Limb (tissue), 2 donors: Measurements from ENCODE around the gene PEBP1.

Experiments
- DNase-seq, 2 donors: peaks; one replicate each; pipeline ENCODE4 v3.0.0-alpha.2; 2016; ENCODE audit errors: extremely low spot score in 2 of 2

PEBP1 gene

DNA sequence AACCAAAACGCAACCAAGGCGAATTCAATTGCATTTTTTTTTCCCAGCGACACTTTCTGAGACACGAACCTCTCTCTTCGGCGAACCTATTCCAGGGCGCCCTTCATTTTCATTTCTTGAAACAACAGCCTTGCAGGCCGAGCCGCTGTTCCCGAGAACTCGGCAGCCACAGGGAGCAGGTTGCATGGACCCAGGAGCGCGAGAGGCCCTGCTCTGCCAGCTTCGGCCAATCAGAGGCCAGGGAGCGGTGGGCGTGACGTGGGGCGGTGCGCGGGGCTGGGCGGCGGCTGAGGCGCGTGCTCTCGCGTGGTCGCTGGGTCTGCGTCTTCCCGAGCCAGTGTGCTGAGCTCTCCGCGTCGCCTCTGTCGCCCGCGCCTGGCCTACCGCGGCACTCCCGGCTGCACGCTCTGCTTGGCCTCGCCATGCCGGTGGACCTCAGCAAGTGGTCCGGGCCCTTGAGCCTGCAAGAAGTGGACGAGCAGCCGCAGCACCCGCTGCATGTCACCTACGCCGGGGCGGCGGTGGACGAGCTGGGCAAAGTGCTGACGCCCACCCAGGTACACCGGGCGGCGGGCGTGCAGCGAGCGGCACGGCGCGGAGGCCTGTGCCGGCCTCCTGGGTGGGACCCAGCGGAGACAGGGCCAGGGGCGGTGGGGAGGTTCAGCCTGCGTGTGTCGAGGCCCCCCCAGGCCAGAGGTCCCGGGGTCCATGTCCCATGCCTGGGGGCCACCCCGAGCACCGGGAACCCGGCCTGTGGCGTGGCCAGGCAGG lies at the start of gene PEBP1:
PEBP1 (plus strand) TSS at position 337 of the 771 bp plus-strand sequence; CDS start at position 423, 86 bp downstream.
- peak; percentile 93 to 95 for DNase-seq

DNA sequence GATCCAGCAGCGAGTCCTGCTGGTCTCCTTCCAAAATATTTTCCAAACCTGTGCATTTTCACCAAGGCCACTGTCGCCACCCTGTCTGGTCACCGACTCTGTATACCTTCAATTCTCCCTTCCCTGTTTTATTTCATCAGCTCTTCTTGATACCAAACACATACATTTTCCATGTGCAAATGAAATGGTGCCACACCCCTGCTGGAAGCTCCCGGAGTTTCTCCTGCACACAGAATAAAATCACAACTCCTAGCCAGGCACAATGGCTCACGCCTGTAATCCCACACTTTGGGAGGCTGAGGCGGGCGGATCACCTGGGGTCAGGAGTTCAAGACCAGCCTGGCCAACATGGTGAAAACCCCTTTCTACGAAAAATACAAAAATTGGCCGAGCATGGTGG lies 46.1 kb upstream of the PEBP1 start:
- no peak for DNase-seq

DNA sequence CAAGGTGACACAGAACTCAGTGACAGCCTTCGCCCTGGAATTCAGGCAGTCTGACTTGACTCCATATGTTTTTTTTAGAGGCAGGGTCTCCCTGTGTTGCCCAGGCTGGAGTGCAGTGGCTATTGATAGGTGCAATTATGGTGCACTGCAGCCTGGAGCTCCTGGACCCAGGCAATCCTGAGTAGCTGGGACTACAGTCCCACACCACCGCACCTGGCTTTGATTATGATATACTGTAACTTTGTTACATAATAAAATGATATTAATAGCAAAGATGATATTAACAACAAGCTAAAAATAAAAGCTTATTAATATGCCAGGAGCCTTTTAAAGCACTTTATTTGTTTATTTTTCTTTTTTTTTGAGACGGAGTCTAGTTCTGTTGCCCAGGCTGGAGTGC lies 41.9 kb upstream of the PEBP1 start:
- no peak for DNase-seq

DNA sequence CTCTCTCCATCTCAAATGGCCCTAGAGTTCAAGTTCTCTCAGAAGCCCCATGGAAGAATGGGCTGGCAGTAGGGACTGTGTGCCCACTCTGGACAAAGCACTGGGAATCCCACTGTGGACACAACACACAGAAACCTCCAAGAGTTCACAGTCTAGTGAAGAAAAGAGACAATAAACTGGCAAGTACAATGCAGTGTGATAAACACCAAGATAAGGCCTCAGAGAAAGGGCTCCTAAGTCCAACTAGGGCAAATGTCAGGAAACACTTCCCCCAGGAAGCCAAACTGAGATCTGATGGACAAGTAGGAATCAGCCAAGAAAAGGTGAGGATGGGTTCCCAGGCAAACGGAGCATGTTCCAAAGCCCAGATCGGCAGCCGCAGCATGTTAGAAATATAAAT lies 37.5 kb upstream of the PEBP1 start:
- DNase-seq = no peak

DNA sequence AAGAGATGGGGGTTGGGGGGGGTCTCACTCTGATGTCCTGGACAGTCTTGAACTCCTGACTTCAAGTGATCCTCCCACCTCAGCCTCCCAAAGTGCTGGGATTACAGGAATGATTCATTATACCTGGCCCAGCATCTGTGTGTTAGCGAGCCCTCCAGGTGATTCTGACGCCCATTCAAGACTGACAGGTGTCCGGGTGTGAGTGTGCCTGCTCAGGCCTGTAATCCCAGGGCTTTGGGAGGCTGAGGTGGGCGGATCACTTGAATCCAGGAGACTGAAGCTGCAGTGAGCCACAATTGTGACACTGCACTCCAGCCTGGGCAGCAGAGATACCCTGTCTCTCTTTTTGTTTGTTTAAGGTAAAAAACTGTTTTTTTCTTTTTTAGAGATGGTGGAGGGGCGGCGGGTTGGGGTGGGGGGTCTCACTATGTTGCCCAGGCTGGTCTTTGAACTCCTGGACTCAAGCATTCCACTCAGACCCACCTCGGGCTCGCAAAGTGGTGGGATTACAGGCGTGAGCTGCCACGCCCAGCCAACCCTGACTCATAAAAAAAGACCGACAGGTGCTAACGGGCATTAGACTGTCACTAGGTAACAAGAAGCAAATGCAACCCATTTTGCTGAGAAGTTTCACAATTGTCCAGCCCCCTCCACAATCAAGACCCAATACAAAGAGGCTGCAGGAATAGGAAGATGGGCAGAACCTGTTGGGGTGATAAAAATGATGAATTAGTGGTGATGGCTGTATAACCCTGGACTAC lies 36.8 kb upstream of the PEBP1 start:
- no peak for DNase-seq

DNA sequence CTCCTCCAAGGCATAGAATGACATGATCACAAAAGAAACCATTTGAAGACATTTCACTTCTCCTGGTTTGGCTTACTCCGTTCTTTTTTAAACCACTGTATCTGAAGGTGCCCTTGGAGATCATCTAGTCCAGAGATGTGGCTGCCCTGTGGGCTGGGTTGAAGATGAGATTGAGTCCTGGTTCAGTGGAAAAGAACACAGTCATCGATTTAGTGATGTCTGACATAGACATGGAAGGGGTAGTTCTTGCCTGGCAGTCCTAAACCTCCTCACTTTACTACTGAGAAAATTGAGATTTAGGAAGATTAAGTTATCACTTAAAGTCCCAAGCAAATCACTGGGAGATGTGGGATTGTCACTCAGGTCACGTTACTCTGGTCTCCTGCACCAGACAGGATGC lies 34.9 kb upstream of the PEBP1 start:
- no peak for DNase-seq

DNA sequence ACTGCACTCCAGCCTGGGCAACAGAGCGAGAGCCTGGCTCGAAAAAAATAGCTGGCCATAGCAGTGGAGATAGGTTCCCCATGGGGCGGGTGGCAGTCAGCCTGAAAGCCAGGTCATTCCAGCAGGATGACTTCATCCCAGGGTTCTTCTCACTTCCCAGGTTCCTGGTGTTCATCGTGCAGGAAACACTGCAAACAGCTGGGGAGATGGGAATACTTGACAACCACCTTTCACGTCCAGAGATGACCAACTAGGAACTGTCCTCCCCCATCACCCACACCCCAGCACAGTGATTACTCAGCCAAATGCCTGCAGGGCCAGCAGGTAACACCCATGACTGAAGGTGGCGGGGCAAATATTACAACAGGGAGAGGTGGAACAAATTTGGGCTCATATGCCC lies 33.9 kb upstream of the PEBP1 start:
- DNase-seq = no peak

DNA sequence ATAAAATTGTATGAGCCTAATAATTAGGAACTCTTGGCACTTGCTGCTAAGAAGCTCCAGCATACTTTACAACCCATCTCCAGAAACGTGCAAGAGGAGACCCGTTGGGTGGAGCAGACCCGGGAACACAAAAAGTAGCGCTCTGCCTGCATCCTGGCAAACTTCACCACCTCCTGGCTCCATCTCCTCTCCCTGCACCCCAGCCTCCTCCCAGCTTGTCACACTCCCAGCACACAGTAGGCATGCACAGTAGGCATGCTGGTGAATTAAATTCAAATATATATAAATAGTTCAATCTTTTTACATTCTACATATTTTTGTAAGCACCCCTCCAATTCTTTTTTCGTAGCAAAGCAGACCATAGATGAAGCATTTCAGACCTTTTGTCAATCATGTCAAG lies 33.3 kb upstream of the PEBP1 start:
- DNase-seq = no peak

DNA sequence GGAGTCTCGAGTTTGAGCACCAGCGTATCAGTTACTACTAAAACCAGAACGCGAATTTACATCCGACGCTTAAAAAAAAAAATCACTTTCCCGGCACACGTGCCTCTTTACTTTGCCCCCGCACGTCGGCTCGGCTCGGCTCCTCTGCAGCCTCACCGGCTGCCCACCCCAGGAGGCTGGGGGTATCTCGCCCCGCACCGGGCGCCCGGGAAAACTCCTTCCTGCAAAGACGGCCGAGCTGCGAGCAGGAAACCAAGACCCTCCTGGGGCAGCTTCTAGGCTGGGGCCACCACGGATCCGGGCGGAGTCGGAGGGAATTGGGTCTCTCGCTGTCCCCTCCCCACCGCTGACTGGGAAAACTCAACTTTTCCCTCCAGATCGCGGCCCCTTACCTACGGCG lies 32.7 kb upstream of the PEBP1 start:
- DNase-seq = peak in 1 of 2 donors; percentile 11

DNA sequence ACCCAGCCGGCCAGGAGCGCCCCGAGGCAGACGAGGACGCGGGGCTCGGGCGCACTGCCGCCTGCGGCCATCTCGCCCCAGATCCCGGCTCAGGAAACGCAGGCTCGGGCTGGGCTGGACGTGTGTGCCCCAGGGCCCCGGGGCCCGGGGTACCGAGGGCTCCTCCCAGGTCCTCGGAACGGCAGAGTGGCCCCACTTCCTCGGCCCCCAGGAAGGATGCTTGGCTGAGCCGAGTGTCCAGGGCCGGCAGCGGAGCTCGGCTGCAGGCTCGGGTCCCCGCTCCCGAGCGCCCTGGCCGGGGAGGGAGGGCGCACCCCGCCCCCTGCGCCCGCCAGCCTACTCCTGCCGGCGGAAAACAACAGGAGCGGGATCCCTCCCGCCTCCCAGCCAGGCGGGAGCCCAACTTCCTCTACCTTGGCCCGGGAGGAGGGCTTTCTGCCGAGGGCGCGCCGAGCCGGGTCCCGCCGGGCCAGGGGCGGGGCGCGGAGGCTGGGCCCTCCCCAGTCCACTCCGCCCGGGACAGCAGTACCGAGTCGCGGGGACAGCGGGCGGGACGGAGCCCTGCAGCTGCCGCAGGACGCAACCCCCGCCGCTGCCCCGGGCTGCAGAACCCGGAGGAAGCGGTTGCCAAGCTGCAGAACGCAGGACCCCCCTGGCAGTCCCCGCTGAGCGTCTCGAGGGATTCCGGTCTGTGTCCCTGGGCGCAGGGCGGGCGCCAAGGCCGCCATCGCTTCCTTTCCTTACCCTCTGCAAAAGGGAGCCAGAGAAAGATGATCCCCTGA lies 32.1 kb upstream of the PEBP1 start, which contains the start of gene VSIG10:
VSIG10 (minus strand) TSS at position 411 of the 782 bp plus-strand sequence; CDS start at position 71, 340 bp downstream.
- peak; percentile 15 to 67 for DNase-seq

DNA sequence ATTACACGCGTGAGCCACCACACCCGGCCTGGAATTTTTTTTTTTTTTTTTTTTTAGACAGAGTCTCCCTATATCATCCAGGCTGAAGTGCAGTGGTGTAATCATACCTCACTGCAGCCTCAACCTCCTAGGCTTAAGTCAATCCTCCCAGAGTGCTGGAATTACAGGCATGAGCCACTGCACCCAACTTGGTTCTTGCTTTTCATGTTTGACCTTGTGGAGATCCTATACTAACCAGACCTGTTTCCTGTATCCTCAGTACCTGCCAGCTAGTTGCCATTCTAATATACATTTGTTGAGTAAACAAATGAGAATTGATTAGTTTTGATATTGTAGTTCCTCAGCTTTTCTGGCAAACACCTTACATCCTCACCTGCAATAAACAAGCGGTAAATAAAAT lies 28.9 kb upstream of the PEBP1 start:
- no peak for DNase-seq

DNA sequence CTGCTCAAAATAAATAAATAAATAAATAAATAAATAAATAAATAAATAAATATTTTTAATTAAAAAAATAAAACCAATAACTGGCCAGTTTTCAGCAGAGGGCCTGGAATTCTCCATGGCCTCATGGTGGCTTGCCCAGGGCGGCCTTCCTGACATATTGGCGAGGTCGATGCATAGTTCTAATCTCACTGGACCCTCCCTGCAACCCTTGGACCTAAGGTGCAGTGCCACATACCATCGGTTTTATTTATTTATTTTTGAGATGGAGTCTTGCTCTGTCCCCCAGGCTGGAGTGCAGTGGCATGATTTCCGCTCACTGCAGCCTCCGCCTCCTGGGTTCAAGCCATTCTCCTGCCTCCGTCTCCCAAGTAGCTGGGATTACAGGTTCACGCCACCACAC lies 28.2 kb upstream of the PEBP1 start:
- no peak for DNase-seq

DNA sequence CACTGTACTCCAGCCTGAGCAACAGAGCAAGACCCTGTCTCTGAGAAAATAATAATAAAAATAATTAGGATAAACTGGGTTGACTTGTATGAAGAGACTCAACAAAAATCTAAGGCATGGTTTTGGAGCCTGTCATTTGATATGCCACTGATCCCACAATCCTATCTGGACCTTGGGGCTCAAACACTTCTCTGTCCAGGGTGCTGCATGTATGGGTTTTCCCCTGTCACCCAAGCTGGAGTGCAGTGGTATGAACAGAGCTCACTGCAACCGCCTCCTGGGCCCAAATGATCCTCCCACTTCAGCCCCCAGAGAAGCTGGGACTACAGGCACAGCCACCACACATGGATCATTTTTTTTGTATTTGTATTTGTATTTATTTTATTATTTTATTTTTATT lies 26.8 kb upstream of the PEBP1 start:
- DNase-seq = no peak

DNA sequence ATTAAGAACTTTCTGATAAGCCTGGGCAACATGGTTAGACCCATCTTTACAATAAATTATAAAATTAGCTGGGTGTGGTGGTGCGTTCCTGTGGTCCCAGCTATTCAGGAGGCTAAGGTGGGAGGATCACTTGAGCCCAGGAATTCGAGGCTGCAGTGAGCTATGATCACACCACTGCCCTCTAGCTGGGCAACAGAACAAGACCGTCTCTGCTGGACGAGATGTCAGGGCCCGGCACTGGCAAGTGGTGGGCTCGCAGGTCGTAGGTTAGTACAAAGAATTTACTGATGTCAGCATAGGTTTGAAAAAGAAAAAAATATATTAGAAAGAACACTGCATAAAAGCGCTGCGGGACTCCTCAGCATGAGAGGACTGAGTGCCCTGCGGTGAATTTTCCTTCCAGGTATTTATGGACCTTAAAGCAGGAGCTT lies 16.5 kb upstream of the PEBP1 start:
- DNase-seq = no peak

DNA sequence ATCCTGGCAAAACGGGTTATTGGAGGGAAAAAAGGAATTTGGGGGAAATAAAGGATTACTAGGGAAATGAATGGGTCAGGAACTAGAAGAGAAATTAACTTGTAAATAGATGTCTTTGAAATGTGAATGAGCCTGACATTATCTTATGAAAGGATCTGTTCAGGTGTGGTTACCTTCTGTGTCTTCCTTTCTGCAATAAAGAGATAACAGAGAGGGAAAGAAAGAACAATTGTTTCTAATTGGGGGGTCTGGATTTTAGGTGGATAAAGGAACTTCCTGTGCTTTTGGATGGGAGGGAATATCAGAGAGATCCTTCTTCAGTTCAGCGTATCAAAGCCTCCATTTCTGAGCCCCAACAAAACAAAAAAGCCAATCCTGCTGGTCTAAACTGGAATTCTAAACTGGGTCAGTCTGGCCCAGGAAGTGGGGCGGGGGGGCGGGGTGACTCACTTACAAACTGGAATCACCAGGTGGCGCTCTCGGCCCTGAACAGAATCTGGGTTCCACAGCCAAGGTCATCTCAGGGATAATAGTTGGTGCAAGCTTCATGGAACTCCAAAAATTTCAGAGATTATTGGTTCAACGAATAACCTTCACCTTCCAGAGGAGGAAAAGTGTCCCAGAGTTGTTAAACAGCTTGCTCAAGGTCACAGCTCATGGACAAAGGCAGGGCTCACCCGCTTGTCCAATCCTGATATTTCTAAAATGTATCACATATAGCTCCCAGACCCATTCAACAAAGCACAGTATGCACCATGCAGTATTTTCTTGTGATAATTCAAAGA lies 15.2 kb upstream of the PEBP1 start:
- DNase-seq = peak; percentile 55 to 75

DNA sequence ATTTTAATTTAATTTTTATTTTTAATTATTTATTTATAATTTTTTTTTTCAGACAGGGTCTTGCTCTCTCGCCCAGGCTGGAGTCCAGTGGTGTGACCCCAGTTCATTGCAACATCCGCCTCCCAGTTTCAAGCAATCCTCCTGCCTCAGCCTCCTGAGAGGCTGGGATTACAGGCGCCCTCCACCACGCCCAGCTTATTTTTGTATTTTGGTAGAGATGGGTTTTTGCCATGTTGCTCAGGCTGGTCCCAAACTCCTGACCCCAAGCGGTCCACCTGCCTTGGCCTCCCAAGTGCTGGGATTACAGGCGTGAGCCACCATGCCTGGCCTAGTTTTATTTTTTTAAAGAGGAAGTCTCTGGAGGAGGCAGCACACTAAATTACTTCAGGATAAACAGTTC lies 13.7 kb upstream of the PEBP1 start:
- no peak for DNase-seq

DNA sequence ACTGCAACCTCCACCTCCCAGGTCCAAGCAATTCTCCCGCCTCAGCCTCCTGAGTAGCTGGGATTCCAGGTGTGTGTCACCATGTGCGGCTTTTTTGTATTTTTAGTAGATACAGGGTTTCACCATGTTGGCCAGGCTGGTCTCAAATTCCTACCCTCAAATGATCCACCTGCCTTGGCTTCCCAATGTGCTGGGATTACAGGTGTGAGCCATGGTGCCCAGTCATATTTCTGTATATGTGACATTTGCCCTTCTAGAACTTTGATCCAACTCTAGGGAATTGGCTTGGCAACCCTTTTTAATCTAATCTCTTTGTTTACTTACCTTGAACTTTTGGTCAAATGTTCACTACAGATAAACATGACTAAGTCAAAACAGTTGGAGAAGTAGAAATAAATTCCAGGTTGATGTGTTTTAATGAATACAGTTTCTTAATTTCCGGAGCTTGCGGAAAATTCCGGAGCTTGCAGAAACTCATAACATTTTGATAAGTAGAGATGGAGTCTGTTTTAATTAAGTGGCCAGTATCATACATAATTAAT lies 11.5 kb upstream of the PEBP1 start:
- no peak for DNase-seq

DNA sequence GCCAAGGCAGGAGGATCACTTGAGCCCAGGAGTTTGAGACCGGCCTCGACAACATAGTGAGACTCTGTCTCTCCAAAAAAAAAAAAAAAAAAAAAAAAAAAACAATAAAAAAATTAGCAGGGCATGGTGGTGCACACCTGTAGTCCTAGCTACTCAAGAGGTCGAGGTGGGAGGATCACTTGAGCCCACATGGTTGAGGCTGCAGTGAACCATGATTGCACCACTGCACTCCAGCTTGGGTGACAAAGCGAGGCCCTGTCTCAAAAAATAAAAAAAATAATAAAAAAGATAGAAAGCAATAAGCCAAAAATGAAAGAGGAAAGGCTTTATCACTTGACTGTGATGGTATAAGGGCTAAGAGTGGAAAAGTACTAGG lies 10.2 kb upstream of the PEBP1 start:
- DNase-seq = no peak

DNA sequence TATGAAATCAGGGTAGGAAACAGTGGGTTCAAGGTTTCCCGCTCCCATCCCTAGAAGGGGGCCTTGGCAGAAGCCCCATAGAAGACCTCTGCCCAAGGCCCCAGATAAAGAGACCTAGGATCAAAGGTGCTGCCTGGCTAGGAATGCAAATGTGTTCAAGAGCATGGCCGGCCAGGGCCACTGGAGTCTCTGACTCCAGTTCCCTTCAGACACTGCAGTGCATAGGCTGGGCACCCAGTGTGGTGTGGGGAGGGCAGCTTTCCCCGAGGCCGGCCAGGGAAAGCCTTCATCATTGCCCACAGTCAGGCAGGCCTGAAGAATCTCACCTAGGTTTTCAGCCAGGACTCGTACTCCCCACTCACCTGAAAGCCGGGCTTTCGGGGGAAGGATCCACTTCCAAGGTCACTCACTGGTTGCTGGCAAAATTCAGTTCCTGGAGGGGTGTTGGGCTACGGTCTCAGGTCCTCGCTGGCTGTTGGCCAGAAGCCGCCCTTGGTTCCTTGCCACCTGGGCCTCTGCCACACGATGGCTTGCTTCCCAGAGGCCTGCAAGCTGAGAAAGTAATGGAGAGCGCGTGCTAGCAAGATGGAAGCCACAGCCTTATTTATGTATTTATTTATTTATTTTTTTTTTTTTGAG lies 9.7 kb upstream of the PEBP1 start:
- peak in 1 of 2 donors; percentile 62 for DNase-seq

DNA sequence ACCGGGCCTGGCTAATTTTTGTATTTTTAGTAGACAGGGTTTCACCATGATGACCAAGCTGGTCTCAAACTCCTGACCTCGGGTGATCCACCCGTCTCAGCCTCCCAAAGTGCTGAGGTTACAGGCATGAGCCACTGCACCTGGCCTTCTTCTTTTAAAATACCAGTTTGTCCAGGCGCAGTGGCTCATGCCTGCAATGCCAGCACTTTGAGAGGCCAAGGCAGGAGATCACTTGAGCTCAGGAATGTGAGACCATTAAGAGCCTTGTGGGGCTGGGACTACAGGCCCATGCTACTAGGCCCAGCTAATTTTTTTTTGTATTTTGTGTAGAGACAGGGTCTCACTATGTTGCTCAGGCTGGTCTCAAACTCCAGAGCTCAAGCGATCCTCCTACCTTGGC lies 8.1 kb upstream of the PEBP1 start:
- no peak for DNase-seq
